Measurements from ENCODE around the gene OTULINL.

- TF ChIP-seq REST (IDR thresholded peaks at IDR 0.05; ENCODE audit: low read depth, low read length) (no peak), JUND (IDR thresholded peaks at IDR 0.05) (no peak), POLR2AphosphoS5 (IDR thresholded peaks at IDR 0.05; ENCODE audit: low read depth, low read length) (no peak), SIN3A (IDR thresholded peaks at IDR 0.05; ENCODE audit: borderline replicate concordance, low read depth, low read length) (no peak), TCF12 (IDR thresholded peaks at IDR 0.05) (no peak), PBX3 (IDR thresholded peaks at IDR 0.05) (no peak), EZH2phosphoT487 (IDR thresholded peaks at IDR 0.05; ENCODE audit: borderline replicate concordance, low read depth) (no peak), USF1 (IDR thresholded peaks at IDR 0.05; ENCODE audit: borderline replicate concordance, low read depth) (no peak), YY1 (IDR thresholded peaks at IDR 0.05; ENCODE audit: low read depth) (no peak), ELF1 (IDR thresholded peaks at IDR 0.05) (no peak), MAX (IDR thresholded peaks at IDR 0.05; ENCODE audit: low read depth) (no peak), MXI1 (IDR thresholded peaks at IDR 0.05; ENCODE audit: low read depth, low read length) (no peak)
- TF ChIP-seq, protein P1, sequence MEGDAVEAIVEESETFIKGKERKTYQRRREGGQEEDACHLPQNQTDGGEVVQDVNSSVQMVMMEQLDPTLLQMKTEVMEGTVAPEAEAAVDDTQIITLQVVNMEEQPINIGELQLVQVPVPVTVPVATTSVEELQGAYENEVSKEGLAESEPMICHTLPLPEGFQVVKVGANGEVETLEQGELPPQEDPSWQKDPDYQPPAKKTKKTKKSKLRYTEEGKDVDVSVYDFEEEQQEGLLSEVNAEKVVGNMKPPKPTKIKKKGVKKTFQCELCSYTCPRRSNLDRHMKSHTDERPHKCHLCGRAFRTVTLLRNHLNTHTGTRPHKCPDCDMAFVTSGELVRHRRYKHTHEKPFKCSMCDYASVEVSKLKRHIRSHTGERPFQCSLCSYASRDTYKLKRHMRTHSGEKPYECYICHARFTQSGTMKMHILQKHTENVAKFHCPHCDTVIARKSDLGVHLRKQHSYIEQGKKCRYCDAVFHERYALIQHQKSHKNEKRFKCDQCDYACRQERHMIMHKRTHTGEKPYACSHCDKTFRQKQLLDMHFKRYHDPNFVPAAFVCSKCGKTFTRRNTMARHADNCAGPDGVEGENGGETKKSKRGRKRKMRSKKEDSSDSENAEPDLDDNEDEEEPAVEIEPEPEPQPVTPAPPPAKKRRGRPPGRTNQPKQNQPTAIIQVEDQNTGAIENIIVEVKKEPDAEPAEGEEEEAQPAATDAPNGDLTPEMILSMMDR (IDR thresholded peaks at IDR 0.05) = no peak
- TF ChIP-seq, protein P2, sequence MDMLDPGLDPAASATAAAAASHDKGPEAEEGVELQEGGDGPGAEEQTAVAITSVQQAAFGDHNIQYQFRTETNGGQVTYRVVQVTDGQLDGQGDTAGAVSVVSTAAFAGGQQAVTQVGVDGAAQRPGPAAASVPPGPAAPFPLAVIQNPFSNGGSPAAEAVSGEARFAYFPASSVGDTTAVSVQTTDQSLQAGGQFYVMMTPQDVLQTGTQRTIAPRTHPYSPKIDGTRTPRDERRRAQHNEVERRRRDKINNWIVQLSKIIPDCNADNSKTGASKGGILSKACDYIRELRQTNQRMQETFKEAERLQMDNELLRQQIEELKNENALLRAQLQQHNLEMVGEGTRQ (IDR thresholded peaks at IDR 0.05; ENCODE audit: borderline replicate concordance, low read depth, low read length) = no peak
Observed at GRCh38 chr5:14587150-14587549, 5.6 kb downstream of the OTULINL start.
